Activated CD4-positive, alpha-beta memory T cell treated with anti-CD3 and anti-CD28 coated beads for 36 hours (primary cell): Measurements from ENCODE around the gene ARPC5L. TPM values are rescaled to one million over a fixed set of nuclear protein-coding genes. Genes with fewer than 3 reads are reported as not detected.

Experiments
- CTCF ChIA-PET: fragments of 350-600 bp; sonication (Branson Sonifier 250); formaldehyde crosslinking; loops from one replicate; lab custom pipeline; 2021; ENCODE audit warnings: antibody characterized with exemption, inconsistent platforms; lab: Charles Lee
- POLR2A ChIA-PET: fragments of 350-600 bp; sonication (Branson Sonifier 250); formaldehyde crosslinking; loops from one replicate; lab custom pipeline; 2021; ENCODE audit warnings: antibody characterized with exemption; lab: Charles Lee
- DNase-seq: peaks from one replicate; pipeline ENCODE4 v3.0.0-alpha.2; 2020
- H3K27ac Mint-ChIP-seq: one replicate; pipeline ENCODE4 v1.8.0; 2021; ENCODE audit warnings: mixed read lengths
- H3K27me3 Mint-ChIP-seq: one replicate; pipeline ENCODE4 v1.8.0; 2021; ENCODE audit warnings: mixed read lengths
- H3K36me3 Mint-ChIP-seq: one replicate; pipeline ENCODE4 v1.8.0; 2021; ENCODE audit warnings: mixed read lengths
- H3K4me1 Mint-ChIP-seq: one replicate; pipeline ENCODE4 v1.8.0; 2021; ENCODE audit warnings: low read depth, mixed read lengths
- H3K4me3 Mint-ChIP-seq: one replicate; pipeline ENCODE4 v1.8.0; 2021; ENCODE audit warnings: mild to moderate bottlenecking, mixed read lengths
- H3K9me3 Mint-ChIP-seq: one replicate; pipeline ENCODE4 v1.8.0; 2021; ENCODE audit warnings: mixed read lengths
- intact Hi-C: fragments of 100-400 bp; cut with micrococcal nuclease; formaldehyde crosslinking; loops from one replicate; pipeline ENCODE4 v1.15.1; 2023
- total RNA-seq, 2 experiments: library from RNA; stranded (reverse); gene quantifications; one replicate each; pipeline ENCODE4 v1.2.3, GENCODE V29; 2021

The ARPC5L gene
- total RNA-seq, 2 experiments from 2014 or later: 104 to 108 TPM

- intact Hi-C loops: loop anchor here (1.0 to 5.0 kb wide), 6 partner anchors 8 to 371 kb away; partner anchors contain the start of genes ARPC5L, GOLGA1, HSPA5 and PPP6C
- Mint-ChIP-seq H3K4me3 (peak overlapping the region; percentile 81), H3K4me1 (peaks cover 48% of the 10 kb centered on the region), H3K27me3 (peaks cover 1% of the 10 kb centered on the region), H3K27ac (peak overlapping the region; percentile 100), H3K9me3 (no peaks in the 10 kb centered on the region), H3K36me3 (peaks cover 48% of the 10 kb centered on the region)
- peak; percentile 42 for DNase-seq
- ChIA-PET POLR2A (interaction anchor here (0.7 to 5.8 kb wide), 9 partner anchors 8 to 371 kb away, joined by 3 to 62 read pairs (median 9); partner anchors contain the start of genes ARPC5L, HSPA5, RPL35 and SCAI), CTCF (interaction anchor here (0.9 to 4.0 kb wide), 6 partner anchors 9 to 100 kb away, joined by 3 to 17 read pairs (median 4); partner anchors contain the start of genes ARPC5L, NR6A1, RPL35 and WDR38)
Measured at GRCh38 chr9:124870723-124871122, 8.8 kb downstream of the ARPC5L start.

GRCh38 chr9:124871156-124871561 is 9.2 kb downstream of the ARPC5L start:
- POLR2A ChIA-PET: interaction anchor here (3.0 to 5.8 kb wide), 3 partner anchors 8 to 14 kb away, joined by 12 to 62 read pairs (median 55); partner anchors contain the start of genes ARPC5L and RPL35

GRCh38 chr9:124873664-124874063 is 11.7 kb downstream of the ARPC5L start:
- Mint-ChIP-seq H3K27ac (peak overlapping the region; percentile 100), H3K4me1 (peaks cover 38% of the 10 kb centered on the region), H3K36me3 (peaks cover 62% of the 10 kb centered on the region), H3K4me3 (no peak overlapping the region), H3K27me3 (peaks cover 1% of the 10 kb centered on the region), H3K9me3 (no peaks in the 10 kb centered on the region)
- intact Hi-C loops: loop anchor here (5.0 kb wide), 2 partner anchors 314 to 329 kb away; partner anchors contain the start of genes PPP6C and RABEPK
- DNase-seq: peak; percentile 56
- CTCF ChIA-PET: interaction anchor here (1.5 to 2.4 kb wide), 2 partner anchors 20 to 21 kb away, joined by 4 to 15 read pairs; partner anchors contain the start of gene WDR38
- POLR2A ChIA-PET: interaction anchor here (0.5 to 5.8 kb wide), 3 partner anchors 11 to 364 kb away, joined by 4 to 55 read pairs (median 4); partner anchors contain the start of gene ARPC5L

More at GRCh38 chr9:124871156-124871561, 9.2 kb downstream of the ARPC5L start:
- Mint-ChIP-seq H3K27me3 (peaks cover 1% of the 10 kb centered on the region), H3K9me3 (no peaks in the 10 kb centered on the region), H3K4me1 (peaks cover 48% of the 10 kb centered on the region), H3K36me3 (peaks cover 52% of the 10 kb centered on the region), H3K4me3 (peak overlapping the region; percentile 81), H3K27ac (peak overlapping the region; percentile 100)
- intact Hi-C loops: loop anchor here (5.0 kb wide), 2 partner anchors 316 to 331 kb away; partner anchors contain the start of genes PPP6C and RABEPK
- no peak for DNase-seq
- CTCF ChIA-PET: interaction anchor here (1.6 to 4.0 kb wide), 3 partner anchors 10 to 100 kb away, joined by 6 to 17 read pairs (median 15); partner anchors contain the start of genes ARPC5L, NR6A1, RPL35 and WDR38

GRCh38 chr9:124875501-124875900 is 13.6 kb downstream of the ARPC5L start:
- H3K27me3 Mint-ChIP-seq: no peaks in the 10 kb centered on the region
- intact Hi-C loops: no loop called here
- peak overlapping the region; percentile 38 for H3K27ac Mint-ChIP-seq
- CTCF ChIA-PET: no interaction called here
- peaks cover 38% of the 10 kb centered on the region for H3K4me1 Mint-ChIP-seq
- no peak for DNase-seq
- no peak overlapping the region for H3K4me3 Mint-ChIP-seq
- peaks cover 59% of the 10 kb centered on the region for H3K36me3 Mint-ChIP-seq
- POLR2A ChIA-PET: no interaction called here
- no peaks in the 10 kb centered on the region for H3K9me3 Mint-ChIP-seq

GRCh38 chr9:124877021-124877782 is 15.3 kb downstream of the ARPC5L start:
- ChIA-PET POLR2A (interaction anchor here (0.9 to 1.0 kb wide), 2 partner anchors 14 to 15 kb away, joined by 3 to 4 read pairs; partner anchors contain the start of genes ARPC5L and RPL35), CTCF (interaction anchor here (0.8 to 1.7 kb wide), 3 partner anchors 24 to 37 kb away, joined by 3 to 5 read pairs (median 3); partner anchors contain the start of gene WDR38)
- H3K4me1 Mint-ChIP-seq: peaks cover 22% of the 10 kb centered on the region
- H3K27ac Mint-ChIP-seq: peak overlapping the region; percentile 28
- H3K27me3 Mint-ChIP-seq: no peaks in the 10 kb centered on the region
- H3K4me3 Mint-ChIP-seq: no peak overlapping the region
- H3K36me3 Mint-ChIP-seq: peaks cover 48% of the 10 kb centered on the region
- intact Hi-C loops: no loop called here
- DNase-seq: no peak
- H3K9me3 Mint-ChIP-seq: no peaks in the 10 kb centered on the region

- Mint-ChIP-seq H3K4me1 (peaks cover 14% of the 10 kb centered on the region), H3K9me3 (no peaks in the 10 kb centered on the region), H3K36me3 (peaks cover 41% of the 10 kb centered on the region), H3K27me3 (no peaks in the 10 kb centered on the region), H3K4me3 (no peak overlapping the region), H3K27ac (no peak overlapping the region)
- POLR2A ChIA-PET: interaction anchor here (0.9 to 2.8 kb wide), 3 partner anchors 8 to 16 kb away, joined by 3 to 12 read pairs (median 4); partner anchors contain the start of genes ARPC5L and RPL35
- DNase-seq: no peak
- intact Hi-C loops: no loop called here
- CTCF ChIA-PET: interaction anchor here (0.8 to 1.7 kb wide), 3 partner anchors 25 to 38 kb away, joined by 3 to 5 read pairs (median 3); partner anchors contain the start of gene WDR38
Measured at GRCh38 chr9:124878021-124878420, 16.1 kb downstream of the ARPC5L start.

GRCh38 chr9:124878518-124878917 is 16.6 kb downstream of the ARPC5L start:
- no peaks in the 10 kb centered on the region for H3K9me3 Mint-ChIP-seq
- intact Hi-C loops: no loop called here
- CTCF ChIA-PET: interaction anchor here (1.2 to 1.3 kb wide), 2 partner anchors 15 to 38 kb away, joined by 3 to 4 read pairs; no protein-coding TSS in a partner anchor
- H3K4me1 Mint-ChIP-seq: peaks cover 10% of the 10 kb centered on the region
- H3K36me3 Mint-ChIP-seq: peaks cover 38% of the 10 kb centered on the region
- POLR2A ChIA-PET: interaction anchor here (2.8 kb wide), 1 partner anchor 9 kb away, joined by 12 read pairs; no protein-coding TSS in a partner anchor
- DNase-seq: no peak
- no peaks in the 10 kb centered on the region for H3K27me3 Mint-ChIP-seq
- H3K4me3 Mint-ChIP-seq: no peak overlapping the region
- no peak overlapping the region for H3K27ac Mint-ChIP-seq

- H3K4me3 Mint-ChIP-seq: no peak overlapping the region
- no peak for DNase-seq
- ChIA-PET POLR2A (interaction anchor here (2.8 kb wide), 1 partner anchor 9 kb away, joined by 12 read pairs; no protein-coding TSS in a partner anchor), CTCF (interaction anchor here (1.3 kb wide), 1 partner anchor 14 kb away, joined by 4 read pairs; no protein-coding TSS in a partner anchor)
- peaks cover 36% of the 10 kb centered on the region for H3K36me3 Mint-ChIP-seq
- H3K4me1 Mint-ChIP-seq: peaks cover 4% of the 10 kb centered on the region
- H3K9me3 Mint-ChIP-seq: no peaks in the 10 kb centered on the region
- H3K27ac Mint-ChIP-seq: peak overlapping the region; percentile 57
- intact Hi-C loops: no loop called here
- no peaks in the 10 kb centered on the region for H3K27me3 Mint-ChIP-seq
Measured at GRCh38 chr9:124879226-124879625, 17.3 kb downstream of the ARPC5L start.

GRCh38 chr9:124880501-124880900 is 18.6 kb downstream of the ARPC5L start:
- H3K36me3 Mint-ChIP-seq: peaks cover 29% of the 10 kb centered on the region
- POLR2A ChIA-PET: interaction anchor here (2.8 kb wide), 1 partner anchor 11 kb away, joined by 12 read pairs; no protein-coding TSS in a partner anchor
- CTCF ChIA-PET: interaction anchor here (0.5 kb wide), 1 partner anchor 25 kb away, joined by 3 read pairs; no protein-coding TSS in a partner anchor
- H3K27ac Mint-ChIP-seq: no peak overlapping the region
- H3K9me3 Mint-ChIP-seq: no peaks in the 10 kb centered on the region
- no peak for DNase-seq
- H3K4me3 Mint-ChIP-seq: no peak overlapping the region
- no peaks in the 10 kb centered on the region for H3K27me3 Mint-ChIP-seq
- H3K4me1 Mint-ChIP-seq: peaks cover 4% of the 10 kb centered on the region
- intact Hi-C loops: no loop called here

- Mint-ChIP-seq H3K4me3 (no peak overlapping the region), H3K9me3 (no peaks in the 10 kb centered on the region), H3K36me3 (peaks cover 24% of the 10 kb centered on the region), H3K27ac (no peak overlapping the region), H3K27me3 (no peaks in the 10 kb centered on the region), H3K4me1 (peaks cover 4% of the 10 kb centered on the region)
- ChIA-PET POLR2A (no interaction called here), CTCF (no interaction called here)
- intact Hi-C loops: no loop called here
- no peak for DNase-seq
Measured at GRCh38 chr9:124881138-124881743, 19.3 kb downstream of the ARPC5L start.

- ChIA-PET CTCF (no interaction called here), POLR2A (no interaction called here)
- peaks cover 28% of the 10 kb centered on the region for H3K36me3 Mint-ChIP-seq
Measured at GRCh38 chr9:124882231-124882630, 20.3 kb downstream of the ARPC5L start.

More at GRCh38 chr9:124882231-124882630, 20.3 kb downstream of the ARPC5L start:
- no peak for DNase-seq
- intact Hi-C loops: no loop called here
- Mint-ChIP-seq H3K27ac (no peak overlapping the region), H3K4me3 (no peak overlapping the region), H3K27me3 (no peaks in the 10 kb centered on the region), H3K9me3 (no peaks in the 10 kb centered on the region), H3K4me1 (no peaks in the 10 kb centered on the region)
